Stimulated activated CD8-positive, alpha-beta memory T cell treated with anti-CD3 and anti-CD28 coated beads, Interleukin-15, amount 100 ng/mL, for 1 hour (primary cell): Measurements from ENCODE around the gene GRIA3.
"Not testable (repeated sequence)": the region's sequence is repeated elsewhere in the genome, so short reads cannot be mapped to it uniquely, and the experiment has no call there.

Experiments used
- DNase-seq: peaks from one replicate; pipeline ENCODE4 v3.0.0-alpha.2; 2020; ENCODE audit warnings: low read depth

GRIA3 gene

GRCh38 chrX:123464709-123465108 lies 280.6 kb downstream of the GRIA3 start:
- no peak for DNase-seq

DNA sequence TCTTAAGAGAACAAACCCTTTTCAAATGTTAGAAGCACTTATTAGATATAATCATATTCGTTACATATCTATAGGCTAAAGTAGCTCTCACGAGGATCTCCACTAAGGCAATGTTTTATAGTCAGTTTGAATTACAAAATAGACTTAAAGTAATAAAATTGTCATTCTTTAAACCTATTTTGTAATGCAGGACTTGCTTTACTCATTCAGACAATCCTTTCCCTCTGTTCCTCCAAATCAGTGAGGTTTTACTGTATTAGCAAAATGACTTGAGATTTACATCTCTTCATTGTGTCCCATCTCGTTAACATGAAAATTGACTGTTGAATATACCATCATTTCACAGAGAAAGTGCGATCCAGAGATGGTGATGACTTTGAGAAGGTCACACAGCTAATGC lies 284.4 kb downstream of the GRIA3 start:
- no peak for DNase-seq

- no peak for DNase-seq
Measured at GRCh38 chrX:123475068-123475724, 291.1 kb downstream of the GRIA3 start.

DNA sequence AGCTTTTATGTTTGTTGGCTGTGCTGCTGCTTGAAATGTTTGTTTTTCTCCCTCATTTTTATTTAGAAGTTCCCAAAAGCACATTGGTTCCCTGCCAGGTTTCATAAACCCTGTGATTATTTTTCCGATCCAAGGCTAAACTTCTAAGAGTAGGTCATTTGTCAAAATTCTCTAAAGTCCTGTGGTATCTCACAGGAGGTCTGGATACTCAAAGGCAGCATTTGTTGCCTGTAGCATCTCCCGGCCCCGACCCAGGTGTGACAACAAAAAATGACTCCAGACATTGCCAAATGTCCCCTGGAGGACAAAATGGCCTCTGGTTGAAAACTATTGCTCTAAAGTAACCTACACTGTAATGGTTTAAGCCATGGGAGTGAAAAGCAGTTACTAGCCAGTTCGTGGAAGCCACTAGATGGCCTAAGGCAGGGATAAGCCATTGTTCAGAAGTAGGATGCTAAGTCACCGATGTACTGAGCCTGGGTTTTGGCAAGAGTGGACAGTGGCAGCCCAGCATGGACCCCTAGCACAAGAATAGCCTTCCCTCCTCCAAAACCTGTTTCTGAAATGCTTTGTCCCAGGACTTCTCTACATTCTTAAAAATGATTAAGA lies 292.6 kb downstream of the GRIA3 start:
- DNase-seq = no peak

- no peak for DNase-seq
Measured at GRCh38 chrX:123477673-123478072, 293.6 kb downstream of the GRIA3 start.

DNA sequence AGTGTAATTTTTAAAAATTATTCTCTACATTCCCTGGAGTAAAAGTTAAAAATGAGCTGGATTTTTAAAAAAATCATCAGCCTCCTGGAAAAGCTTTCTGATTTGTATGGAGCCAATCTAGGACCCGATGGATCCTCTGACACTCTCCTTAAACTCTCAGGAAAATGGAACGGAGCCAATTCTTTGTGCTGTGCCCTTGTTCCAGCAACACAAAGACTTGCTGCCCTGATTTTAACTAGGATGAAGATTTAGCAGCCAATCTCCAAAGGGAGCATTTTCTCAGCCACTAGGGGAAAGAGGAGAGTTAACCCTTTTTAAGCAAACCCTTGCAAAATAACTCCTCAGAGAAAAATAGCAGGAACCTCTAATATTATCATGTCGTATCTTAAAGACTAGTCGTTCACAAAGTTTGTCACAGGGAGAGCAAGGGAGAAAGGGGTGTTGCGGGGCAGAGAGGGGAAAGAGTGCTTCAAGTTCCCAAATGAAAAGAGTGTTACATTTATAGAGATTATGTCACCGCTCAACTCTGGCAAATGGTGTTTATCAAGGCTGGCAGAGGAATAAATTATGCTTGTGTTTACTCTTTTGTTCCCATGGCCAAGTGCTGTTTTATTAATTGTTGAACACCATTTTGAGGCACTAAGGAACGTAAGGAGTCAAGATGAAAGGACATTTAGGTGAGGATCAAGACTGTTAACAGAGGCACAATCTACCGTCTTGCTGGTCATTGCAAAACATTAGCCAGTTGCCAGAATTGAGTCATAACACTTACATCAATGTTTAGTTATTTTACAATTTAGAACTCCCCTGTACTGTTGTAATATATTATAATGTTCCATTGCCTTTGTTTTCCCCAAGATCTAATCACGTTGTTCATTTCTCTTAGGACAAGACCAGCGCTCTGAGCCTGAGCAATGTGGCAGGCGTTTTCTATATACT lies 298.1 kb downstream of the GRIA3 start:
- no peak for DNase-seq

DNA sequence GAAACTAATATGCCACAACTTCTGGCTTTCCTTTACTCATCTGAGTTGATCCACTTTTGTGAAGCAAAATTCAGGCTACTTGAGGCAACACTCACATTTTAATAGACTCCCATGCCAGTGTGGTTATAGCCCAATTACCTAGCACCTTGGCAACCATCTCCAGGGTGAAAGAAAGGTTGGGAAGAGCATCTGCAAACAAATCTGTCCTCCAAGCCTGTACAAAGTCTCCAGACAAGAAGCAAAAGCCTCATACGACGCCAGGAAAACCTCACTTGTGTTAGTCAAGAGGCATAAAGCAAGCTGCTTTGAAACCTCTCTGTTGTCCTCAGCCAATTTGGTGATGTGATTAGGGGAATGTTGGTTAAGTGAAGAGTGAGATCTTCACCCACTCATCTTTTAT lies 302.2 kb downstream of the GRIA3 start:
- DNase-seq = no peak

DNA sequence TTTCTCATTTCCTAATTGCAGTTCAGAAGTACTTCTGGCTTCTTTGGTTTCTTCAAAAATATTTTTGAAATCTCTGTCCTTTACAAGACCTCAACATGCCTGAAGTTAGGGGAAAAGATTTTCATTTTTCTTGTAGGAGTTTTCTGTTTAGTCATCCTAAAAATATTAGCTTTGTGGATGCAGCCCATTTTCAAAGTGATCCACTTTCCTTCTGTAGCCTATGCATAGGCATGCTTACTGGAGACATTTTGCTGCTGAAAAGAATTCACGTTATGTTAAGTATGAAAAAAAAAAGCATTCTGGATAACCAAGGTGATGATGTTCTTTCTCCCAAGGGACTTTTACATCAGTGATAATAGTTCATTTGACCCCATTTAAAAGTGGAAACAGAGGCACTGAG lies 303.2 kb downstream of the GRIA3 start:
- DNase-seq = no peak

GRCh38 chrX:123487669-123488068 lies 303.6 kb downstream of the GRIA3 start:
- no peak for DNase-seq

DNA sequence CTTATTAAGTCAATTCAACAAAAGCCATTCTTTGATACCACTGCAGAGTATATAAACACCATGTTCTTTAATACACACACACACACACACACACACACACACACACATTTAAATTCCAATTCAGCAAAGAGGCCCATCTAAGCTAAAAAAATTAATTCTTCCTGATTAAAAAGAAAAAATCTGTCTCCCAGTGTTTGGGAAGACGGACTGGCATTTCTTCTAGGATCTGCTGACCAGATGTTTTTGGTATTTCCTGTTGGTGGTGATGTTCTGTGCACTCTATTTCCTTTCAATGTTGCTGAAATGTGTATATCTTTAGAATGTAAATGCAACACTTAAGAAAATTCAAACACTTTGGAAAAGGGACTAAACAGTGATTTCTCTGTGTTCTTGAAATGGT lies 304.9 kb downstream of the GRIA3 start:
- no peak for DNase-seq

GRCh38 chrX:123493857-123494256 lies 309.8 kb downstream of the GRIA3 start:
- no peak for DNase-seq

- no peak for DNase-seq
Measured at GRCh38 chrX:123499787-123500186, 315.7 kb downstream of the GRIA3 start.

GRCh38 chrX:123504047-123504446 lies 320.0 kb downstream of the GRIA3 start:
- DNase-seq = no peak

DNA sequence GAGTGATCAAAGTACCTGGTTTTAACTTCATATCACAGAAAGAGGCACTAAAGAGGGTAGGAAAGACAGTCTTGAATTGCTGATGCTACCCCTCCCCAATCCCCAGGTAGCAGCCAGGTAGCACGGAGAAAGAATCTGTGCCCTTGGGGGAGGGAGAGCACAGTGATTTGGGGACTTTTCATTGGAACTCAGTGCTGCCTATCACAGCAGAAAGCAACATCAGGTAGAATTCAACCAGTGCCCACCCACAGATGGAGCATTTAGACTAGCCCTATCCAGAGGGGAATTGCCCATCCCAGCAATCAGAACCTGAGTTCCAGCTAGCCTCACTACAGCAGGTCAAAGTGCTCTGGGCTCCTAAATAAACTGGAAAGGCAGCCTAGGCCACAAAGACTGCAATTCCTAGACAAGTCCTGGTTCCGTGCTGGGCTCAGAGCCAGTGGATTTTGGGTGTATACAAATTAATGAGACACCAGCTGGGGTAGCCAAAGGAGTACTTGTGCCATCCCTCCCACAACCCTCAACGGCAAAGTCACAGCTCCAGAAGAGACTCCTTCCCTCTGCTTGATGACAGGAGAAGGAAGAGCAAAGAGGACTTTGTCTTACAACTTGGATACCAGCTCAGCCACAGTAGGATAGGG lies 320.7 kb downstream of the GRIA3 start:
- no peak for DNase-seq

DNA sequence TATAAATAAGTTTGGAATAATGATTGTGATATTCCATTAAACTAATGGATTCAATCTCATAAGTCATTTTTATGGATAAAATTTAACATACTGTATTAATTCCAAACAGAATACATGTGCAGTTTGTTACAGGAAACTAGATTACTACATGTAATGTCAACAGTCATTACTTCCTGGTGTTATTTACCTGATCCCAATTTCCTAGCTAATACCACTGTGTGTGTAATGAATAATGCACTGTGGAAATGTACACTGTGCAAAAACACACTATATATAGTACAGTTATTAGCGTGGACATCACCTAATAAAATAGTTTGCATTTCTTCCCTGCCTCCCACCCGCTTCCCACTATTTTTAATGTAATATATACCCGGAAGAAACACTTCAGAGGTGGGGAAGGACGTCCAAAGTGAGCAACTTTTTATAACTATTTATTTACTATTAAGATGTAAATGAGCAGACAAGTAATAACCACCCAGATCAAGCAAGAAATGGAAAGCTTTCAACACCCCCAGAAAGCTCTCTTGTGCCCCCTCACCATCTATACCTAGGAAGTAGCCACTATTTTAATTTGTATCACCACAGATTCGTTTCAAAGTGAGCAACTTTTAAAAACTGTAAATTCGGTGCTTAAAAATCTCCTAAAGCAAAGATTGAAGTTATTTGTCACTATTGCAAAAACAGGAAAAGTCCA lies 329.7 kb downstream of the GRIA3 start:
- no peak for DNase-seq

DNA sequence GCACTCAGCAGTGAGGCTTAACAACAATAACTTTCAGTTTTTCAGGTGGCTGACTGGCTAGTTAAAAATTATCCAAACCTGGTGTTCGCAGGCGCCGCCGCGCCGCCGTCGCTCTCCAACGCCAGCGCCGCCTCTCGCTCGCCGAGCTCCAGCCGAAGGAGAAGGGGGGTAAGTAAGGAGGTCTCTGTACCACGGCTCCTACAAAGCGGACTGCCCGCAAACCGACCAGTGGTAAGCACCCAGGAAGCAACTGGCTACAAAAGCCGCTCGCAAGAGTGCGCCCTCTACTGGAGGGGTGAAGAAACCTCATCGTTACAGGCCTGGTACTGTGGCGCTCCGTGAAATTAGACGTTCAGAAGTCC lies 330.2 kb downstream of the GRIA3 start:
- DNase-seq = not testable (repeated sequence)

DNA sequence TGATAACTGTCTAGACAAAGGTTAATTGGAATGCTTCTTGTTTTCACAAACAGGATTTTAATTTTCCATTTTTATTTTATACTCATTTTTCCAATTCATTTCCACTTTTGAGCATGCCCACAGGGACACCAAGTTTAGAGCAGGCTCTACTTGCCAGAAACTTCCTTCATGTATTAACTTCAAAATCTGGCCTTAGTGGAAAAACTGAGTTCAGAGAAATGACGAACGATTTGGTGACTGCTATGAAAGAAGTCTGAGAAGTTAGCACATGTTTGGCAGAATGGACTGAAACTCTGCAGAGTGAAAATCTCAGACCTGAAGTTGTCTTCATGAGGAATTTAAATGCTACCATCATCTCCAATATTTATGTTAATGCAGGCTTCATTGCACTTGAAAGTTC lies 334.7 kb downstream of the GRIA3 start:
- no peak for DNase-seq

GRCh38 chrX:123525123-123525725 lies 341.1 kb downstream of the GRIA3 start:
- no peak for DNase-seq

DNA sequence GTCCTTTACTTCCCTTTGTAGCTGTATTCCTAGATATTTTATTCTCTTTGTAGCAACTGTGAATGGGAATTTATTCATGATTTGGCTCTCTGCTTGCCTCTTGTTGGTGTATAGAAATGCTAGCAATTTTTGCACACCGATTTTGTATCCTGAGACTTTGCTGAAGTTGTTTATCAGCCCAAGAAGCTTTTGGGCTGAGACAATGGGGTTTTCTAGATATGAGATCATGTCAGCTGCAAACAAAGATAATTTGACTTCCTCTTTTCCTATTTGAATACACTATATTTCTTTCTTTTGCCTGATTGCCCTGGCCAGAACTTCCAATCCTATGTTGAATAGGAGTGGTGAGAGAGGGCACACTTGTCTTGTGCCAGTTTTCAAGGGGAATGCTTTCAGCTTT lies 346.6 kb downstream of the GRIA3 start:
- not testable (repeated sequence) for DNase-seq
